IPS DF 6.9 (cell line): ENCODE measurements around the gene DICER1.

ENCODE experiments used
- DNase-seq: peaks from one replicate; pipeline ENCODE4 v3.0.0-alpha.2; 2013; ENCODE audit warnings: low read depth, low spot score
- H3K27ac ChIP-seq: one replicate; pipeline ENCODE4 v1.5.1; 2013; ENCODE audit warnings: low read length, control low read depth
- H3K27me3 ChIP-seq: 2 replicates; pipeline ENCODE4 v1.6.1; 2013; ENCODE audit warnings: mild to moderate bottlenecking, low read length; ENCODE audit not compliant: control insufficient read depth, insufficient read depth
- H3K36me3 ChIP-seq: 2 replicates; pipeline ENCODE4 v1.6.1; 2013; ENCODE audit warnings: low read length; ENCODE audit not compliant: control insufficient read depth, insufficient read depth
- H3K4me1 ChIP-seq: 2 replicates; pipeline ENCODE4 v1.6.1; 2013; ENCODE audit warnings: low read length; ENCODE audit not compliant: control insufficient read depth, insufficient read depth
- H3K4me3 ChIP-seq: 2 replicates; pipeline ENCODE4 v1.5.1; 2013; ENCODE audit warnings: mild to moderate bottlenecking, low read length
- H3K9me3 ChIP-seq: 2 replicates; pipeline ENCODE4 v1.6.1; 2013; ENCODE audit warnings: low read length, inconsistent platforms; ENCODE audit not compliant: control insufficient read depth, insufficient read depth
- WGBS: extraction: QIAGEN DNeasy Blood & Tissue Kit; methylation state at CpG from one replicate; pipeline ENCODE4 v1.1.7; 2013; ENCODE audit warnings: mixed read lengths, missing lambda C conversion rate; ENCODE audit not compliant: insufficient read length, insufficient coverage; 5-methylcytosine and 5-hydroxymethylcytosine counted together

The DICER1 gene

DNA sequence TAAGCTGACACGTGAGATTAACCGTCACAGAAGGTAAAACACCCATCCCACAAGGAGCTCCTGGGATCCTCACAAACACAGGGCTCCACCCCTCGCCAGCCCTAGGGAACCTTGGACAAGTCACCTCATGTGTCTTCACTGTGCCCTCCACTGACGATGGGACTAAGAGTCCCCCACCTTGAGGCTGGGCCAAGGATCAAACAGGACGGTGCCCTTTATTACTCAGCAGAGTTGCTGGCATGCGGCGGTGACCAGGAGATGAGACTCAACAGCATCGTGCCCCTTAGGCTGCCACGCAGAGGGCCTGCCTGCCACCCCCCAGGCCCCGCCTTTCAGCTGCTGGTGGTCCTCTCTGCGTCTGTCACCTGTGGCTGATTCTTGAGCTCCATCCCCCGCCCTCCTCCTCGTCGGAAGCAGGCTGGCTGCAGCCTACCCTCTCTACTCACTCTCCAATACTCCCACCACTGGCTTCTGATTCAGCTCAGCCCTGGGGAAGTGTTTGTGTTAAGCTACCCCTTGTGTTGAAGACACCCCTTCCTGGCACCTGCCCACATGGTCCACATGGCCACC lies 105.2 kb downstream of the DICER1 start:
- Histone ChIP-seq H3K4me1 (no peaks in the 10 kb centered on the region), H3K27me3 (no peaks in the 10 kb centered on the region), H3K4me3 (no peak overlapping the region), H3K9me3 (no peaks in the 10 kb centered on the region), H3K36me3 (no peaks in the 10 kb centered on the region), H3K27ac (no peak overlapping the region)
- WGBS: no CpG with 5 or more reads among the region's 14 CpGs
- DNase-seq: no peak

DNA sequence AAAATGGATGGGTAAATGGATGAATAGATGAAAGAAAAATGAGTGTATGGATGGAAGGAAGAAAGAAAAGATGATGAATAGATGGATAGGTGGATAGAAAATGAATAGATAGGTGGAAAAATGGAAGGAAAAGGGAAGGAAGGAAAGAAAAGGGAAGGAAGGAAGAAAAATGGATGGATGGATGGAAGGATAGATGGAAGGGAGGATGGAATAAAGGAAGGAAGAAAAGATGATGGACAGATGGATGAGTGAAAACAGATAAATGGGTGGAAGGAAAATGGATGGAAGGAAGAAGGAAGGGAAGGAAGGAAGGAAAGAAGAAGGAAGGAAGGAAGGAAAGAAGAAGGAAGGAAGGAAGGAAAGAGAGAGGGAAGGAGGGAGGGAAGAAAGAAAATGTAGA lies 107.4 kb downstream of the DICER1 start:
- H3K36me3 ChIP-seq: no peaks in the 10 kb centered on the region
- no peaks in the 10 kb centered on the region; the same call in 1 of the 2 replicates for H3K4me1 ChIP-seq
- no peaks in the 10 kb centered on the region for H3K9me3 ChIP-seq
- no peak overlapping the region for H3K27ac ChIP-seq
- H3K27me3 ChIP-seq: no peaks in the 10 kb centered on the region
- H3K4me3 ChIP-seq: no peak overlapping the region
- DNase-seq: no peak

DNA sequence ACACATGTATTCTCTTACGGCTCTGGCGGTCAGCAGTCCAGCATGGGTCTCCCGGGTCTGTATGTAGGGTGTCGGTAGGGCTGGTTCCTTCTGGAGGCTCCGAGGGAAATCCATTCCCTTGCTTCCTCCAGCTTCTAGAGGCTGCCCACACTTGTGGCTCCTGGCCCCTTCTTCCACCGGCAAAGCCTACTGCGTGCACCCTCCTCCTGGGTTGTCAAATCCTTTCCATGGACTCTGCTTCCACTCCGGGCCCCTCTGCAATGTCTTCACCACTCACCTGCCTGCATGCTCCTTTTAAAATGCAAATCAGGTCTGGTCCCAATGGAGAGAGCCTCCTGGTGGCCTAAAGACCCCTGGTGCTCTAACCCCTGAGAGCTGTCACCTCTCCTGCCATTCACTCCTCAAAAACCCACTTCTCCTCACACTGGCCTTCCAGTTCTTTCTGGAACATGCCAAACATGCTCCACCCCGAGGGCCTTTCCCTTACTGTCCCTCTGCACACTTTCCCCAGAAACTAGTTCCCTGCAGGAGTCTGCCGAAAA lies 108.5 kb downstream of the DICER1 start:
- no peak for DNase-seq
- no CpG with 5 or more reads among the region's 10 CpGs for WGBS
- Histone ChIP-seq H3K27ac (no peak overlapping the region), H3K4me3 (no peak overlapping the region), H3K27me3 (no peaks in the 10 kb centered on the region), H3K4me1 (no peaks in the 10 kb centered on the region; the same call in 1 of the 2 replicates), H3K36me3 (no peaks in the 10 kb centered on the region), H3K9me3 (no peaks in the 10 kb centered on the region)

DNA sequence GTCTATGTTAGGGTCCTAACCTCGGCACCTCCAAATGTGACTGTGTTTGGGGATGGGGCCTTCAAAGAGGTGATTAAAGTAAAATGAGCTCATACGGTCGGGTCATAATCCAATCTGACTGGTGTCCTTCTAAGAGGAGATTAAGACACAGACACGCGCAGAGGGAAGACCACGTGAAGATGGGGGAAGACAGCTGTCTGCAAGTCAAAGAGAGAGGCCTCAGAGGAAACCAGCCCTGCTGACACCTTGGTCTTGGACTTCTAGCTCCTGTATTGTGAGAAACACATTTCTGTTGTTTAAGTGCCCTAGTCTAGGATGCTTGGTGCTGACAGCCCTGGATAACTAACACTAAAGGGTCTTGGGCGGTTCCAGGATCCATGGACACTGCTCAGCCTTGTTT lies 109.6 kb downstream of the DICER1 start:
- no peaks in the 10 kb centered on the region for H3K9me3 ChIP-seq
- H3K36me3 ChIP-seq: no peaks in the 10 kb centered on the region
- DNase-seq: no peak
- H3K27me3 ChIP-seq: no peaks in the 10 kb centered on the region
- no peaks in the 10 kb centered on the region; the same call in 1 of the 2 replicates for H3K4me1 ChIP-seq
- H3K4me3 ChIP-seq: no peak overlapping the region
- H3K27ac ChIP-seq: no peak overlapping the region
- no CpG with 5 or more reads among the region's 7 CpGs for WGBS

DNA sequence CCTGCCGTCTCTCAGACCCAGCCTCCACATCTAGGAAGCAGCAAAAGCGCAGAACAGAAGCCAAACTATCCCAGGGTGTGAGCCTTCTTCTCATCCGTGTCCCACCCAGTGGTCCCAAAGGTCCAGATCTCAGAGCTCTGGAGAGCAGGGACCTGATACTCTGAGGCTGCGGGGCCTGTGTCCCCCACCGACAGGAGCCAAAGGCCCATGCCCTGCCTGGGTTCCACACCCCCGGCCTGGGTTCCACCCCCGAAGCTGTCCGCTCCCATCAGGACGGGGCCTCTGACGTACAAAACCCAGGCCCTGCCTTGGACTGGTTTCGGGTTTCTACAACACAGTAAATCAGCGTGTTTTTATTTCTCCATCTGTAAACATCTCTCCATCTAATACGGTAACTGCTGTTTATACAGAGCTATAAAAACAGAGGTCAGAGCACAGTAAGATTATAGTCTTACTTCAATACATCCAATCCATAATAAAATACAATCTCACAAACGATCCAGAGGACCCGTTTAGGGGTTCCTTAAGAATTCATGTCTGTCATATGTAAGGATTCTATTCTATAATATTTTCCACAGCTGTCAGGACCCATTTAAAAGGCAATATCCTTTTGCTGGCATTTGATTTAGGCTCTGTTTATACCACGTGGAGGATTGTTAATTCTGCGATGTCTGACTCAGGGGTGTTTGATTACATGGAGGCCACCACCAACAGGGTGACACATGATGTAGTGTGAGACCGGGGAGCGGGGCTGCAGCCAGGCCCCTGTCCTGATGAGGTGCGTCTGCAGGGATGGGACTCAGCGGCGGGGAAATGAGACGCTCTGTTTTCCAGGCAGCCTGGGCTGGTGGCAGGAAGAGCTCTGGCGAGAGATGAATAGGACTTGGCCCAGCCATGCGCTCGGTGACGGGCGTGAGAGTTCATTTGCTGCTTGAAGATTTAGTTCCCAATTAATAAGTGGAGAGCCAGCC lies 110.3 kb downstream of the DICER1 start:
- Histone ChIP-seq H3K4me1 (no peaks in the 10 kb centered on the region; the same call in 1 of the 2 replicates), H3K4me3 (no peak overlapping the region), H3K27ac (no peak overlapping the region), H3K36me3 (no peaks in the 10 kb centered on the region), H3K27me3 (no peaks in the 10 kb centered on the region), H3K9me3 (no peaks in the 10 kb centered on the region)
- DNase-seq: no peak
- no CpG with 5 or more reads among the region's 28 CpGs for WGBS

DNA sequence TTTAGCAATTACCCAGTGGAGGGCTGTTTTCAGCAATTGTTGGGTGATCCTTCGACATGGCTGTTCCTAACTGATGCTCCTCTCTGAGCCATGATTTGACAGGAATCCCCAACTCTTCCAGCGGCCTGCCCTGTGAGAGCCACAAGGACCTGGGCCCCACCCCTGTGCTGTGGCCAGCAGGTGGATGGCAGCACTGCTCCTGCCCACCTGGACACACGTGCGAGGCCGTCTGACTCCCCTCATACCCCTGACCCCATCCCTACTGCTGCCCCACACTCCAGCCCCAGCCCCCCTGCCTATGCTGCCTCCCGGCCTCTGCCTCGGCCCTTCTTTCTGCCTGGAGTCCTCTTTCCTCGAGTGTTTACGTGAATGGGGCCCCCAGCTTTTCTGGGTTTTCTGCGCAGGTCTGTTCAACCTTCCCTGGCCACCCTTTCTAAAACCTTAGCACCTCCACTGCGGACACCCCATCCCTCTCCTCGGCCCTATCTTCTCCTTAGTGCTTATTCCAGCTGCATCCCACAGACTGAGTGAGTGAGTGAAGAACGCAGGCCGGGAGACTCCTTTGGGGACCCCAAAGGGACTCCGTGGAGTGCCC lies 111.4 kb downstream of the DICER1 start:
- no peaks in the 10 kb centered on the region; the same call in 1 of the 2 replicates for H3K4me1 ChIP-seq
- no peaks in the 10 kb centered on the region for H3K9me3 ChIP-seq
- no peak for DNase-seq
- no peaks in the 10 kb centered on the region for H3K36me3 ChIP-seq
- H3K27ac ChIP-seq: no peak overlapping the region
- H3K27me3 ChIP-seq: no peaks in the 10 kb centered on the region
- H3K4me3 ChIP-seq: no peak overlapping the region
- WGBS: no CpG with 5 or more reads among the region's 15 CpGs

DNA sequence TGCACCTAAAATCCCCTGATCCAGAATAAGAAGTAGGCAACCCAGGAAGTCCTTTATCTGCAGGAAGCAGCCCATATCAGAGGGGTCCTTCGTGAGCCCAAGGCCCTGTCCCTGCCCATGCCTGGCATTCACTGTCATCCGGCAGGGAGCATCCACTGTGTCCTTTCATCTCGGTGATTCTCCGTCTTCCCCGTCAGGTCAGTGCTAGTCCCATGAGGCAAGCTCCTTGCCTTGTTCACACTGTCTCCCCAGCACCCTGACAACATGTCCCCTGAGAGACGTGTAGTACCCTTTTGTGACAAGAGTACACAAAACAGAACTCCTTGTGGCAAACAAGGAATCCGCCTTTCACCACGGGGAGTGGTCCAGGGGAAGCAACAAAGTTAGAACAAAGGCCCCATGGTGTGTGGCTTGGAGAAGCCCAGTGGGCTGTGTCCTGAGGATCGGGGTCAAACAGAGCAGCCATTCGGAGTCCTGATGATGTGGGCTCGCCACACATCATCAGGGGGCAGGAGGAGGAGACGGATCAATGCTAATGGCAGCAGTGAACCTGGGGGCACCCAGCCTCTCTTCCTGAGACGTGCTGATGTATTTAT lies 112.1 kb downstream of the DICER1 start:
- Histone ChIP-seq H3K4me1 (no peaks in the 10 kb centered on the region; the same call in 1 of the 2 replicates), H3K36me3 (no peaks in the 10 kb centered on the region), H3K4me3 (no peak overlapping the region), H3K27me3 (no peaks in the 10 kb centered on the region), H3K27ac (no peak overlapping the region), H3K9me3 (no peaks in the 10 kb centered on the region)
- no CpG with 5 or more reads among the region's 13 CpGs for WGBS
- no peak for DNase-seq

DNA sequence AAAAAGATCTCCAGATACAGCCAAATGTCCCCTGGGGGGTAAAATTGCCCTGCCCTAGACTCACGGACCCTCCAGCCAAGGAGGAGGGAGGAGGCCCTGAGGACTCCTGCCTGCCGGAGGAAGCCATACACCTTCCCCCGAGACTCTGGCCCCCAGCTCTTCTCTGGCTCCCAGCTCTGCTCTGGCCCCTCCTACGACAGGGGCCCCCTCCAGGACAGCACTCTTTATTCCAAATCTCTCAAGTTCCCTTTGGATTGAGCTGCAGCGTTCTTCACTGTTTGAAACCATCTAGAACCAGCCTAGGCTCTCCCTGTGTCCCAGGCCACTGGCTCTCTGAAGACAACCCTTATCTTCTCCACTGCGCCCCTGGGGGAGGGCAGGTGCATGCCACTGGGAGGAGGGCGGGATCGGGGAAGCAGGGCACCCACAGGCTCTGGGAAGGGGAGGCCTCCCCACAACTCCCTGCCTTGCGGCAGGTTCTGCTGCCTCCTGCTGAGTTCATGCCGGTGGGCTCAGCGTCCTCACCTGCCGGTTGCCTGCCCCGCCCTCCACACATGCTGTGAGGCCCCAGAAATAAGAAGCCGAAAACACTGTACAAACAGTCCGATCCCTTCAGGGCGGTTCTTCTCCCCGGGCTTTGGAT lies 112.7 kb downstream of the DICER1 start:
- H3K36me3 ChIP-seq: no peaks in the 10 kb centered on the region
- WGBS: no CpG with 5 or more reads among the region's 17 CpGs
- H3K27me3 ChIP-seq: no peaks in the 10 kb centered on the region
- no peak overlapping the region for H3K4me3 ChIP-seq
- no peak for DNase-seq
- no peaks in the 10 kb centered on the region; the same call in 1 of the 2 replicates for H3K4me1 ChIP-seq
- no peaks in the 10 kb centered on the region for H3K9me3 ChIP-seq
- H3K27ac ChIP-seq: no peak overlapping the region

DNA sequence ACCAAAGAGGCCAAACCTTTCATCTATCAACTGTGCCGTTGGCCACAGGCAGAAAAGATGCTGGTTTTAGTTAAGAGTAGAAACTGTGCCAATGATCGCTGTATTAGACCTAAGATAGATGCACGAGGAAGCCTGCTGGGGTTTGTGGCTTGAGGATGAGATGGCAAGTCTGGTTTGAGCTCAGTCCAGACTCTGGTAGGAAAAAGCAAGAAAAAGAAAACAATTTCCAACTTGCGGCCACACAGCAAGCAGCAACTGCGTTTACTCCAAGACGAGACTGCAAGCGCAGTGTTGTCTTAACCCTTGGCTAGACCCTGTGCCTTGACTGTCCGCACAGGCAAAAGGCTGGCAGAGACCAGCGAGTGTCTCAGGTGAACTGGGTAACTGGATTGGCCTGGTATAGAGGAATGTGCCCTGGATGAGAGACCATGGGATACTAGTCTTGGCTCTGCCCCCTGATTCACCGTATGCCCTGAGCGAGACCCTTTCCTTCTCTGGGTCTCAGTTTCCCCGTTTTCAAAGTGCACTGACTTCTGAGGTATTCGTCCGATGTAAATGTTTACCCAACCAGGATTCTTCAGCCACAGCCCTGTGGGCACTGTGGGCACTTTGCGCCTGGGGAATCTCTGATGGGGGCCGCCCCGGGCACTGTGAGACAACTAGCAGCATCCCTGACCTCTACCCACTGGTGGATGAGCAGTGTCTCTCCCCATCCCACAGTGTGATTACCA lies 113.4 kb downstream of the DICER1 start:
- Histone ChIP-seq H3K4me3 (no peak overlapping the region), H3K27me3 (no peaks in the 10 kb centered on the region), H3K4me1 (no peaks in the 10 kb centered on the region; the same call in 1 of the 2 replicates), H3K9me3 (no peaks in the 10 kb centered on the region), H3K36me3 (no peaks in the 10 kb centered on the region), H3K27ac (no peak overlapping the region)
- WGBS: no CpG with 5 or more reads among the region's 17 CpGs
- no peak for DNase-seq
